Parathyroid adenoma (tissue), 2 donors: ENCODE data around the gene SS18L1.

Experiments used
- H2AFZ ChIP-seq: fragments of 300-600 bp; sonication (generic); one replicate; pipeline ENCODE4 v1.7.0; 2017; ENCODE audit warnings: antibody characterized with exemption, mild to moderate bottlenecking
- H3K27ac ChIP-seq: fragments of 300-600 bp; sonication (generic); one replicate; pipeline ENCODE4 v1.7.0; 2017
- H3K27me3 ChIP-seq: fragments of 300-600 bp; sonication (generic); one replicate; pipeline ENCODE4 v1.7.0; 2017; ENCODE audit warnings: low read length; ENCODE audit not compliant: control insufficient read depth, insufficient read depth
- H3K36me3 ChIP-seq: fragments of 300-600 bp; sonication (generic); one replicate; pipeline ENCODE4 v1.7.0; 2017; ENCODE audit warnings: low read length; ENCODE audit not compliant: control insufficient read depth, insufficient read depth
- H3K4me1 ChIP-seq: fragments of 300-600 bp; sonication (generic); one replicate; pipeline ENCODE4 v1.7.0; 2017; ENCODE audit warnings: control low read depth
- H3K4me2 ChIP-seq: fragments of 300-600 bp; sonication (generic); one replicate; pipeline ENCODE4 v1.7.0; 2017; ENCODE audit warnings: low read length
- H3K4me3 ChIP-seq: fragments of 300-600 bp; sonication (generic); one replicate; pipeline ENCODE4 v1.7.0; 2017; ENCODE audit warnings: low read depth, low read length
- H3K79me2 ChIP-seq: fragments of 300-600 bp; sonication (generic); one replicate; pipeline ENCODE4 v1.7.0; 2017; ENCODE audit warnings: control low read depth
- H3K9ac ChIP-seq: fragments of 300-600 bp; sonication (generic); one replicate; pipeline ENCODE4 v1.7.0; 2017; ENCODE audit warnings: mild to moderate bottlenecking
- H3K9me3 ChIP-seq: fragments of 300-600 bp; sonication (generic); one replicate; pipeline ENCODE4 v1.7.0; 2017; ENCODE audit warnings: low read length; ENCODE audit not compliant: control insufficient read depth
- TF ChIP-seq, protein P1 (sequence below): fragments of 300-600 bp; sonication (generic); IDR thresholded peaks from one replicate; pipeline ENCODE4 v1.7.0; 2017; ENCODE audit warnings: antibody characterized with exemption, mild to moderate bottlenecking
- donor health status: primary hyperparathyroidism.

SS18L1 gene

DNA sequence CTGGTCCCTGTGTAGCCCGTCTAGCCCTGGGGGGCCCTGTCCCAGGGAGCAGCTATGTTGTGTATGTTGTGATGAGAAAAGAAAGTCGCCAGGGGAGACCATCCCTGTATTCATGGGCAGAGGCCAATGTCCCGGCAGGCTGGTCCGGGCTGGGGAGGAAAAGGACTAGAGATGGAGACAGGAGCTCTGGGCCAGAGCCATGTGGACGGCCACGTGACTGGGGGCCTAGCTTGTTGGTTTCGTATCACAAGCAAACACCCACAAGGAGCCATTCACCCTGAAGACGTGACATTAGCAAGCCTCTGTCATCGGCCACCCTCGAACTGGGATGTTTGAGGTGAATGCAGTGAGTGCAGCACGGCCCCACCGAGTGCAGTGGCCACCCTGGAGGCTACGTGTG, 79.4 kb downstream of the SS18L1 start:
- H3K9me3 ChIP-seq: no peaks in the 10 kb centered on the region
- no peaks in the 10 kb centered on the region for H3K27me3 ChIP-seq
- H3K4me1 ChIP-seq: peaks cover 6% of the 10 kb centered on the region
- TF ChIP-seq, protein P1, sequence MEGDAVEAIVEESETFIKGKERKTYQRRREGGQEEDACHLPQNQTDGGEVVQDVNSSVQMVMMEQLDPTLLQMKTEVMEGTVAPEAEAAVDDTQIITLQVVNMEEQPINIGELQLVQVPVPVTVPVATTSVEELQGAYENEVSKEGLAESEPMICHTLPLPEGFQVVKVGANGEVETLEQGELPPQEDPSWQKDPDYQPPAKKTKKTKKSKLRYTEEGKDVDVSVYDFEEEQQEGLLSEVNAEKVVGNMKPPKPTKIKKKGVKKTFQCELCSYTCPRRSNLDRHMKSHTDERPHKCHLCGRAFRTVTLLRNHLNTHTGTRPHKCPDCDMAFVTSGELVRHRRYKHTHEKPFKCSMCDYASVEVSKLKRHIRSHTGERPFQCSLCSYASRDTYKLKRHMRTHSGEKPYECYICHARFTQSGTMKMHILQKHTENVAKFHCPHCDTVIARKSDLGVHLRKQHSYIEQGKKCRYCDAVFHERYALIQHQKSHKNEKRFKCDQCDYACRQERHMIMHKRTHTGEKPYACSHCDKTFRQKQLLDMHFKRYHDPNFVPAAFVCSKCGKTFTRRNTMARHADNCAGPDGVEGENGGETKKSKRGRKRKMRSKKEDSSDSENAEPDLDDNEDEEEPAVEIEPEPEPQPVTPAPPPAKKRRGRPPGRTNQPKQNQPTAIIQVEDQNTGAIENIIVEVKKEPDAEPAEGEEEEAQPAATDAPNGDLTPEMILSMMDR: no peak
- H3K79me2 ChIP-seq: no peaks in the 10 kb centered on the region
- H3K9ac ChIP-seq: no peak overlapping the region
- H3K27ac ChIP-seq: no peak overlapping the region
- H2AFZ ChIP-seq: no peak overlapping the region
- no peak overlapping the region for H3K4me2 ChIP-seq
- H3K36me3 ChIP-seq: no peaks in the 10 kb centered on the region
- H3K4me3 ChIP-seq: no peak overlapping the region

DNA sequence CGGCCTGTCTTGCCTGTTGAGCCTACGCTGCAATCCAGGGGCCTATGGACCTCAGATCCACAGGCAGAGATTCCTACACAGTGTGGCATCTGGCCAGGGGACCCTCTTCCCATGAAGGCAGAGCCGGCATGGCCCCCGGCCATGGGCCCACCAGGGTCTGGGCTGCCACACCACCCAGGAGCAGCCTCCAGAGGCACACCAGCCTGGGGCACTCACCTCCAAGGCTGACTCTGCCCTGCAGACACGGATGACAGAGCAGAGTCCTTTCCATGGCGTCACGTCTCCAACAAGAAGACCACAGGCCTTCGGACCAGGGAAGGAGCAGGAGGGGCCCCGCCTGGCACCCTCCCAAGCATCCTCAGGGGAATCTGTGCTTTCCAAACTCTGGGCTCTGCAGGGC, 80.0 kb downstream of the SS18L1 start:
- no peak overlapping the region for H2AFZ ChIP-seq
- H3K27ac ChIP-seq: no peak overlapping the region
- peaks cover 11% of the 10 kb centered on the region for H3K4me1 ChIP-seq
- no peak overlapping the region for H3K4me2 ChIP-seq
- no peaks in the 10 kb centered on the region for H3K79me2 ChIP-seq
- no peaks in the 10 kb centered on the region for H3K9me3 ChIP-seq
- no peaks in the 10 kb centered on the region for H3K27me3 ChIP-seq
- H3K9ac ChIP-seq: no peak overlapping the region
- no peaks in the 10 kb centered on the region for H3K36me3 ChIP-seq
- no peak overlapping the region for H3K4me3 ChIP-seq
- TF ChIP-seq, protein P1: no peak

DNA sequence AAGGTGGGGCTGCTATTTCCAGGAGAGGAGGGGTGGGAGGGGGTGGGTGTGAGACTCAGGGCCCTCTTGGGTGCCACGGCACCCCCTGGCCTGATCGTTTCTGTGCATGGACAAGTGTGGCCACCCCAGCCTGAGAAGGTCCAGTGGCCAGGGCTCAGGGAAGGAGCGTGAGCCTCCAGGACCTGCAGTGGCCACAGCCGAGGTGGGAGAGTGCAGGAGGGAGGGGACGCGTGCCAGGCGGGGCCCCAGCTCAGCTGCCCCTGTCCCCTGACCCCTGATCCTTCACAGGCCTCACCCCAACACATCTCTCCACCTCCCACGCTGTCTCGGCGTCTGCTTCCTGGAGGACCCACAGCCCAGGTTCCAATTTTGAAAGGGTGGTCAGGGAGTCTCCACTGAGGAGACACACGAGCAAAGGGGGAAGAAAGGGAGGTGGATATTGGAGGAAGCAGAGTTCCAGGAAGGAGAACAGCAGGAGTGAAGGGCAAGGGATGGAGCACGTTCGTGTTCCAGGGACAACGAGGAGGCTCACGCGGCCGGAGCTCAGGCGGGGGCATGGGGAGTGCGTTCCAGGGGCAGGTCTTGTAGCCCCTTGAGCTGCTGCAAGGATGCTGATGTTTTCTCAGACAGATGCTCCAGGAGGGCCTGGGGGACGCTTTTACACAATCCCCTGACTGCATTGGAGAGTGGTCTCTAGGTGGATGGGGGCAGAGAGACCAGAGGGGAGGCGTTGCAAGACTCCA, 80.7 kb downstream of the SS18L1 start:
- no peaks in the 10 kb centered on the region for H3K9me3 ChIP-seq
- H3K36me3 ChIP-seq: no peaks in the 10 kb centered on the region
- H2AFZ ChIP-seq: no peak overlapping the region
- H3K9ac ChIP-seq: no peak overlapping the region
- no peaks in the 10 kb centered on the region for H3K79me2 ChIP-seq
- no peak overlapping the region for H3K4me2 ChIP-seq
- H3K27me3 ChIP-seq: no peaks in the 10 kb centered on the region
- no peak overlapping the region for H3K4me3 ChIP-seq
- TF ChIP-seq, protein P1: no peak
- H3K27ac ChIP-seq: no peak overlapping the region
- H3K4me1 ChIP-seq: peaks cover 11% of the 10 kb centered on the region

DNA sequence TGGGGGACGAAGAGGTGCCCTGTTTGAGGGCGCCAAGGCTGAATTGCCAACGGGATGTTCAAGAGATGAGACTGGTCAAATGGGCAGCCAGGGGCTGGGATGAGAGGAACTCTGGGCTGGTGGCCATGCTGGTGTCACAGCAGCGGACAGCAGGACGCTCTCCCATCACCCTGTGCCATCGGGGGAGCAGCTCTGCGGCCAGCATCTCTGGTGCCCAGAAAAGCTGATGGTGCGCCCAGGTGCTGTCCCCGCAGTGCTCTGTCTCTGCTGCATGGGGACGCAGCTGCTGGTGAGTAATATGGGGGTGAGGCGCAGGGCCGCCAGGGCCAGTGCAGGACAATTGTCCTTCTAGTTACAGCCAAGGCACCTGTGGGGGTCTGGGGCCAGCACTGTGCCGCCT, 81.5 kb downstream of the SS18L1 start:
- Histone ChIP-seq H3K79me2 (no peaks in the 10 kb centered on the region), H3K4me1 (peaks cover 11% of the 10 kb centered on the region), H3K9me3 (no peaks in the 10 kb centered on the region), H3K9ac (no peak overlapping the region), H2AFZ (no peak overlapping the region), H3K4me3 (no peak overlapping the region), H3K27me3 (no peaks in the 10 kb centered on the region), H3K4me2 (no peak overlapping the region), H3K27ac (no peak overlapping the region), H3K36me3 (no peaks in the 10 kb centered on the region)
- TF ChIP-seq, protein P1: no peak
